Embryonic facial prominence (tissue), 1 donor: ENCODE data around the gene TNNC1.

Source experiments
- DNase-seq: peaks from one replicate; pipeline ENCODE4 v3.0.0-alpha.2; 2016; ENCODE audit errors: extremely low spot score

The TNNC1 gene

DNA sequence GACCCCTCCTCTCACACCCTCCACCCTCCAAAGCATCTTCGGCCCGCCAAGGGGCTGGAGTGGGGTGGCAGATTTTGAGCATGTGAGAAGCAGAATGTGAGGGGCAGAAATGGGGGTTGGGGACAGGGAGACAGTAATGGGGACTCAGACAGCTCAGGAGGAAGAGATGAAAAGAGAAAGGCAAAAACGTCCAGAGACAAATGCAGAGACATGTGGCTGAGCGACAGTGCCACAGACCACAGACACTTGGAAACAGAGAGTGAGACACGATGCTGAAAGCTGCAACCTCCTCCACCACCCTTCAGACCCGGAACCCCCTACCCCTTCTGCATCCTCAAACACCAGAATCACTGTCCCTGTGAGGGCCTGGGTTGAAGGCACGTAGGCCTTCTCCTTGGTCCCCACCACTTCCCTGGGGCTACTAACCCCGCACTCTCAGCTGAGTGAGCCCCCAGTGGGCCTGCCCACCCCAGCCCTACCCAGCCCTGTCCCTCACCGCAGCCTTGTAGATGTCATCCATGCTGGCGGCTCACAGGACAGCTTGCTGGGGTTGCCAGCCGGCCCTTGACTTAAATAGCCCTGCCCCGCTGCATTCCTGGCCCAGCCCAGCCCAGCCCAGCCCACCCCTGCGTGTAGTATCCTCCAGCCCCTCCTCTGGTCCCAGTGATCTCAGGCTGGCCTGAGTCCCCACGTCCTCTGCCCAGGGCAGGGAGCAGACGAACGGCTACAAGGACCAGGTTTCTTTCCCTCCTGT lies at the start of gene TNNC1:
TSS of gene TNNC1 (minus strand) at position 546 of the 754 bp plus-strand sequence. CDS start at position 520, 26 bp downstream.
- no peak for DNase-seq

DNA sequence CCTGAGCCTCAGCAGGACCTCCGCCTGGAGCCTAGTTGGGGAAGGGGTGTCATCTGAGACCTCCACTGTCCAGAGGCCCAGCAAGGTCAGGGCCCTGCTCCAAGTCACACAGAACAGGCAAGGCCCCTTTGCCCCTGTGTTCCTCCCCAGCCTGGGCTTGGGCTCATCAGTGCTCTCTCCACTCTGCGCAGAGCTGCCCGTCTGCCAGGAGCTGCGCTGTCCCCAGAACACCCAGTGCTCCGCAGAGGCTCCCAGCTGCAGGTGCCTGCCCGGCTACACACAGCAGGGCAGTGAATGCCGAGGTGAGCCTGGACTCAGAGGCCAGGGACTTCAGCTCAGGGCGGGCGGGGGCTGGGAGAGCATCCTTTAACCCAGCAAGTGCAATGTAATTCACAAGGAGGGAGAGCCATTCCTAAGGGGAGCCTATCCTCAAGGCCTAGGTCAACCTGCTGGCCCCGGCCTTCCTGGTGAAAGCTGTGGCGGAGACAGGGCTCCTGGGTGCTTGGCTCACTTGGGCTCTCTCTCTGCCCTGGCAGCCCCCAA lies 49.0 kb upstream of the TNNC1 start:
- no peak for DNase-seq

- DNase-seq = no peak
These were observed 48.2 kb upstream of the TNNC1 start for GRCh38 chr3:52502001-52502400.

DNA sequence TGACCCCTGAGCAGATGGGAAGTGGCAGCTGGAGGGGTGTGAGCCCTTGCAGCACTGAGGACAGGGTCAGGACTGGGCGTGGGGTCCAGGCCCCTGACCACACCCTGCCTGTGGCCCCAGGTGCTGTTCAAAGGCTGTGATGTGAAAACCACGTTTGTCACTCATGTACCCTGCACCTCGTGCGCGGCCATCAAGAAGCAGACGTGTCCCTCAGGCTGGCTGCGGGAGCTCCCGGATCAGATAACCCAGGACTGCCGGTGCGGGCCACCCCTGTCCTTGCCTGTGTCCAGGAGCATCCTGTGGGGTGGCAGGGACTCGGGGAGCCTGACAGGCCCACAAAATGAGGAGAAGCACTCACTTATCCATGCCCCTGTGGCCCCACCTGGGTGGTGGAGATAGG lies 47.2 kb upstream of the TNNC1 start:
- DNase-seq = no peak

GRCh38 chr3:52498137-52499054 lies 44.6 kb upstream of the TNNC1 start:
- no peak for DNase-seq

DNA sequence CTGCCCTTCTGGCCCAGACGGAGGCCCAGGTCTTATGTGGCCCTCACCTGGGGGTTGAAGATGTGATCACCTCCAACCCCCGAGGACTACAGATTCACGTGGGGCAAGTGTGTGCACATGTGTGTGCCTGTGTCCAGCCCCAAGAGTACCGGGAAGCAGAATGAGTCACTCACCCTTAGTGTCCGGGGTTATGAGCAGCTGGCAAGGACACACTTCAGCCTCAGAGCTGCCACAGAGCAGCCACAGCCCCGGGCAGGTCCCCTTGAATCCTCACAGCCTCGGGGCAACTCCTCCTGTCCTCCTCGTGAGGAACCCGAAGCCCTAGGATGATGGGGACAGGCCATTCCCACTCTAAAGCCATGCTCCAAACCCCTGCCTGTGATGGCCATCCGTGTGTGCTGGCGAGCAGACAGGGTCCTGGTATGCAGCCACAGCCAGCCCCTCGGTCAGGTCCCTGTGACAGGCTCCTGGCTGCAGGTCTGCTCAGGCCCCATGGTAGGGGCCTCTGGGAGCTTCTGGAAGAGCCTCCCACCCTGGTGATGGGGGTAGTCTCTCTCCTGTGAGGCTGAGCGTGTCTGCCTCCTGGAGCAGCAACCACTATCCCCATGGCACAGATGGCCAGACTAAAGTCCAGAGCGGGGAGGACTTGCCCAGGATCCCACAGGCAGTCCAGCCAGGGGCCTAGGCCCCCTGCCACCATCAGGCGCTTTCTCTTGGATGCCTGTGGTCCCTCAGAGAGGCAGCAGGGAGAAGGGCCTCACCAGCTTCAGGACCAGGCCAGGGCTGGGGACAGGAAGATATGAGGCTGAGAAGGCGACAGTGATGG lies 42.1 kb upstream of the TNNC1 start:
- no peak for DNase-seq

DNA sequence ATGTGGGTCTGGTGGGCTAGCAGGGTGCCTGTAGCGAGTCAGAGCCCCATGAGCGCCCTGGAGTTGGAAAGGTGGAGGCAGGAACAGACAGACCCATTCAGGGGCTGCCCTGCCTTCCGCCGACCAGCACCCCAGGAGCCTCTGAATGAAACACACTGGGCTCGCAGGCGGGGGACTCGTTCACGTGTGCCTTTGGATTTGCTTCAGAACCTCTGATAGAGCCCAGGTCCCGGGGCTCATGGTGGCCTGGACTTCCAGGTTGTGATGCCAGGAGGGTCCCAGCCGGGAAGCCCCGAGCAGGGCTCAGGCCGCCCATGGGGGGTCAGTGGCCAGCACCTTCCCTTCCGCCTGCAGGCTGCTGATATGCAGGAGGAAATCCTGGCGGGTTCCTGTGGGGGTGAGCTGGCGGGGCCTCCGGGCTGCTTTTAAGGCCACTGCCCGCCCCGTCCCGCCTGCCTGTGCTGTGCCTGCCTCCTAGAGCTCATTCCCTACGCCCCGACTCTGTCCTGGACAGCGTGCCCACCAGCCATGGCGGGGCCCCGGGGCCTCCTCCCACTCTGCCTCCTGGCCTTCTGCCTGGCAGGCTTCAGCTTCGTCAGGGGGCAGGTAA lies 41.1 kb upstream of the TNNC1 start, which contains the start of gene STAB1:
TSS of gene STAB1 (plus strand) at position 453 of the 610 bp plus-strand sequence. CDS start at position 529, 76 bp downstream.
- no peak for DNase-seq

DNA sequence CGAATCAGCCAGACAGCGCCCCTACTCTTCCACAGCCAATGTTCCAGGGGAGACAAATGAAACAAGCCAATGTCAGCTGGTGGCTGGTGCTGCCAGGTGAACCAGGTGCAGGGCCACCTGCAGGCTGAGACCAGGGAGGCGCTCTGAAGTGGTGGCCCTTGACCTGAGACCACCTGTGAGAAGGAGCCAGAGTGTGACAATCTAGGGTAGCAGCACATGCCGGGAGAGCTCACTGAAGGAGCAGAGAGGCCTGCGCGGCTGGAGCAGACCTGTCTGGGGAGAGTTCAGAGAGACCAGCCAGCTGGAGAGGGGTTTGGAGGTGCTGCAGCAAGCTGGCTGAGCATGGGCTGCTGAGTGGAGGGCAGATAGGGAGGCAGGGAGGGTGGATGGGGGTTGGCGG lies 40.6 kb upstream of the TNNC1 start:
- DNase-seq = no peak

DNA sequence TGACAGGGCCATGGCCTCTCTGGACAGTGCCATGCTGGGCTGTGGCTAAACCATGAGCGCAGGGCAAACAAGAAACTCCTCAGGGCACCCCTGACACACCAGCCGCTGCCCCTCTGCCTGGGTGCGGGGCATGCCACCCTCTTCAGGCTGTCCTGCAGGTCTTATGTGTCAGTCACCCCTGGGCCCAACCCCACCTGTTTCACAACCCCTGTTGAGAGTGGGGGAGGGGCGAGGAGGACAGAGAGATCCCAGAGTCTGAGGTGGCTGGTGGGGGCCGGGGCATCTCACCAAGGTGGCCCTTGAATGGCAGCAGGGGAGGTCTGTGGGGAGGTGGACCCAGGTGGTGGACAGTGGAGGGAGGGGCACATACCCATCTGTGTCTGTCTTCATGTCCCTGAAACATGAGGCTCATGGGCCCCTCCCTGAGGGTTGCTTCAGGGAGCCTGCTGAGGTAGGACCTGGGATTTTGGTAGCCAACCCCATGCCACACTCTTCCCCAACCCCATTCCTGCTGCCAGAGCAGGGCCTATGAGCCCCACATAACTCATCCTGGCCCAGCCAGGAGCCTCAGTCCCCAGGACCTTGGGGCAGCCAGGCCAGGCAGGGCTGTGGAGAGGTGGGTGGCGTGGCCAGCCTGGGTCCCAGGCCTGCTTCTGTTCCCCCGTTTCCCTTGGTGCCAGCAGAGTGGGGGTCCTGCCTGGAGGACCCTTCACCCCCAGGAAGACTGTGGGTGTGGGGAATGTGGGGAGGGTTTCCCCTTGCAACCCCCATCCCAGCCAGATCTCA lies 39.6 kb upstream of the TNNC1 start:
- DNase-seq = no peak

GRCh38 chr3:52492059-52492458 lies 38.2 kb upstream of the TNNC1 start:
- no peak for DNase-seq

- DNase-seq = no peak
These were observed 37.2 kb upstream of the TNNC1 start for GRCh38 chr3:52490939-52491526.

DNA sequence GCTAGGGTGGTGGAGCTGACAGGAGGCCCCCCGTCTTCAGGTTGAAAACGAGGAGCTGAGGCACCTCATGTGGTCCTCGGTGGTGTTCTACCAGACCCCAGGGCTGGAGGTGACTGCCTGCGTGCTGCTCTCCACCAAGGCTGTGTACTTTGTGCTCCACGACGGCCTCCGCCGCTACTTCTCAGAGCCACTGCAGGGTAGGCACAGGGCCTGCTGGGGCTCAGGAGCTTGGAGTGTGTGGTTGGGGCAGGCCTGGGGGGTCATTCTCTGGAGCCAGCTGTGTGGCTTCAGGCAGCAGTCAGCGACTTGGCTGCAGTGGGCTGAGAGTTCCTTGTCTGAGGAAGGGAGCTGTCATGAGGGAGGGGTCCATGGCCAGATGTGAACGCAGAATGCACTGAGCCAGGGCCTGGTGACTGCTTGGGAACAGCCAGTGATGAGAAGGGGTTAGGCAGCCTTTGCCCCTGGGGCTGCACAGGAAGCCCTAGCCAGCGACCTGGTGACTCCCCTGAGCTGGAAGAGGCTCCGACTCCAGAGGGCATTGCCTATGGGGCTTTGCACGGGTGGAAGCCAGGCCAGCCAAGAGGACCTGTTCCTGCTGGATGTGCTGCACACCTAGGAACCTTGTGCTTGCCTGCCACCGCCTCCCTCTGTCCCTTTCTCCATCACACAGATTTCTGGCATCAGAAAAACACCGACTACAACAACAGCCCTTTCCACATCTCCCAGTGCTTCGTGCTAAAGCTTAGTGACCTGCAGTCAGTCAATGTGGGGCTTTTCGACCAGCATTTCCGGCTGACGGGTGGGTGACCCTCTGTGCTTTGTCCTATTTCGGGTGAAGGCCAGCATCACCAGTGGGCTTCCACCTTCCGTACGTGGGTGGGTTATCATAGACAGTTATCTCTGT lies 36.4 kb upstream of the TNNC1 start:
- no peak for DNase-seq

DNA sequence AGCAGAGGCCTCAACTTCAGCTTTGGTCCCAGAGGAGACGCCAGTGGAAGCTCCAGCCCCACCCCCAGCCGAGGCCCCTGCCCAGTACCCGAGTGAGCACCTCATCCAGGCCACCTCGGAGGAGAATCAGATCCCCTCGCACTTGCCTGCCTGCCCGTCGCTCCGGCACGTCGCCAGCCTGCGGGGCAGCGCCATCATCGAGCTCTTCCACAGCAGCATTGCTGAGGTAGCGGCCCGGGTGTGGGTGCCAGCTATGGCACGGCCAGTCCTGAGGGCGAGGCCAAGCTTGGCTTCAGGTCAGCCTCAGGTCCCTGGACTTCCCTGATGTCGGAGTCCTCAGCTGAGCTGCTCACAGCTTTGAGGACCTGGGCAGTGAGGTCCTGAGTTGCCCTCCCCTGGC lies 35.6 kb upstream of the TNNC1 start:
- DNase-seq = no peak

DNA sequence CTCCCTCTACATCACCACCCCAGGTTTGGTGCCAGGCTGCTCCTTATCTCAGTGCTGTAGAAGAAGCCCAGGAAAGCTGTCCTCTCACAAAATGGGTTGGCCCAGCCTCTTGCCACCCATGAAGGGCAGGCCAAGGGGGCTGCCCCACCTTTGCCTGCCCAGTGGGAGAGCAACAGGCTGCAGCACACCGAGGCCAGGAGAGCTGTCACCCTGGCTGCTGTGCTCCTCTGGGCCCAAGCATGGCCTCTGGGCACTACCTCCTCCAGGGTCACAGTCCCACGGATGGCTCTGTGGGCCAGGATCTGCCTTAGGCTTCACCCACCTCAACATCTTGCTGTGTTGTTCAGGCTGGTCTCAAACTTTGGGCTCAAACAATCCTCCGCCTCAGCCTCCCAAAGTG lies 34.9 kb upstream of the TNNC1 start:
- DNase-seq = no peak

GRCh38 chr3:52487788-52488691 lies 34.2 kb upstream of the TNNC1 start:
- no peak for DNase-seq

GRCh38 chr3:52487050-52487787 lies 33.4 kb upstream of the TNNC1 start:
- DNase-seq = no peak
